T-helper 1 cell treated with Interleukin-12 subunit alpha and Interleukin-12 subunit beta and Interleukin-4 antibody, amounts not matched to agents 30 μg/mL and 1 μg/mL, for 36 hours (primary cell): Measurements from ENCODE around the gene MB21D2.

ENCODE experiments used
- H3K27ac Mint-ChIP-seq: one replicate; pipeline ENCODE4 v1.8.0; 2021; ENCODE audit warnings: mild to moderate bottlenecking, mixed read lengths
- H3K27me3 Mint-ChIP-seq: one replicate; pipeline ENCODE4 v1.8.0; 2021; ENCODE audit warnings: low read depth, mixed read lengths
- H3K36me3 Mint-ChIP-seq: one replicate; pipeline ENCODE4 v1.8.0; 2021; ENCODE audit warnings: low read depth, mixed read lengths
- H3K4me1 Mint-ChIP-seq: one replicate; pipeline ENCODE4 v1.8.0; 2021; ENCODE audit warnings: low read depth, mixed read lengths
- H3K4me3 Mint-ChIP-seq: one replicate; pipeline ENCODE4 v1.8.0; 2021; ENCODE audit warnings: mild to moderate bottlenecking, moderate library complexity, mixed read lengths
- H3K9me3 Mint-ChIP-seq: one replicate; pipeline ENCODE4 v1.8.0; 2021; ENCODE audit warnings: mixed read lengths

MB21D2 gene

DNA sequence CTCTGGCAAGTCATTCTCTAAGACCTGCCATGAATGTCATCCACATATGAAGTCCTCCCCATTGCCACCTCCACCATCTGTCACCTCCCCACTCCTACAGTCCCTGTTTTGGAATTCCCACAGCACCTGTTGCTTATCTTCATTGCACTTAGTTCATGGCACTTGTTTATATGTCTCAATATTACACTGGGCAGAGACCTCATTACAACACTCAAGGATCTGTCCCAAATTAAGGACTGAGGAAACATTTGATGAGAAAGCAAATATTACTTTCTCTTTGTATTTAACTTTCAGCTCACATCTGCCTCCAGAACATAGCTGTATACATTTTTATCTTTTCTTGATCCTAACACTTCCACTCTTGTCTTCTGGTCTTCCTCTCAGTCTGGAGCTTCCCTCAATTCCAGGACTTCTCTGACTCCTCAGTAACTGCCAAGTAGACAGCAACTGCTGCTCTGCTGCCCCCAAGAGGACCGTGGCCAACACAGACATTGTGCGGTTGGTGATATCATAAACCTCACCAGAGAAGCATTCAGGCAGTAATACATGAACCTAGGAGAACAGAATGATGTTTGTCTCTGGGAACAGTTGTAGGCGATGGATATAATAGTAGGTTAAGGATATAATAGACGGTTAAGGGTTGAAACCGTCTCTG is 145.3 kb downstream of the MB21D2 start:
- Mint-ChIP-seq H3K27me3 (peaks cover 14% of the 10 kb centered on the region), H3K27ac (no peak overlapping the region), H3K36me3 (no peaks in the 10 kb centered on the region), H3K4me1 (no peaks in the 10 kb centered on the region), H3K9me3 (peaks cover 23% of the 10 kb centered on the region), H3K4me3 (no peak overlapping the region)

DNA sequence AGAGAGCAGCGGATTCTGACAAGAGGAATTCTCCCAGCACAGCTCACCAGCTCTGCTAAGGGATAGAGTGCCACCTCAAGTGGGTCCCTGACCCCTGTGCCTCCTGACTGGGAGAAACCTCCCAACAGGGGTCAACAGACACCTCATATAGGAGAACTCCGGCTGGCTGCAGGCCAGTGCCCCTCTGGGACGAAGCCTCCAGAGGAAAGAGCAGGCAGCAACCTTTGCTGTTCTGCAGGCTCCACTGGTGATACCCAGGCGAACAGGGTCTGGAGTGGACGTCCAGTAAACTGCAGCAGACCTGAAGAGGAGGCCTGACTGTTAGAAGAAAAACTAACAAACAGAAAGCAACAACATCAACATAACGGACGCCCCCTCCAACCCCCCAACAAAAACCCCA is 159.0 kb downstream of the MB21D2 start:
- Mint-ChIP-seq H3K27ac (no peak overlapping the region), H3K4me3 (no peak overlapping the region), H3K9me3 (no peaks in the 10 kb centered on the region), H3K27me3 (no peaks in the 10 kb centered on the region), H3K4me1 (no peaks in the 10 kb centered on the region), H3K36me3 (no peaks in the 10 kb centered on the region)

DNA sequence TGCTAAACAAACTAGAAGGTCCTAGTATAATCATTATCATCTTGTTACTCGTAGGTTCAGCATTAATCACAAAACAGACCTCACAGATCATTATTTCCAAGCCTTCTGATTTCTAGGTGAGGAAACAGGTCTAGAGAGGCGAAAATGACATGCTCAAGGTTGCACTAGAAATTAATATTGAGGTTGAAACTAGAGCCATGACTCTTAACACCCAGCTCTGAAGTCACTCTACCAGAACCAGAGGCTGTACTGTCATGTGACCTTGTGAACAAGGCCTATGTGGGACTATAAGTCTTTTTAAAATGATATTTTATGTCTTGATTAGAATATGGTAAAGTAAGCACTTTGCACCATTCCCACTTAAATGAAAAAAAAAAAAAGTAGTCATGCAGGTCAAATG is 166.5 kb downstream of the MB21D2 start:
- H3K27me3 Mint-ChIP-seq = no peaks in the 10 kb centered on the region
- no peak overlapping the region for H3K27ac Mint-ChIP-seq
- H3K4me3 Mint-ChIP-seq = no peak overlapping the region
- H3K4me1 Mint-ChIP-seq = no peaks in the 10 kb centered on the region
- no peaks in the 10 kb centered on the region for H3K36me3 Mint-ChIP-seq
- H3K9me3 Mint-ChIP-seq = no peaks in the 10 kb centered on the region

DNA sequence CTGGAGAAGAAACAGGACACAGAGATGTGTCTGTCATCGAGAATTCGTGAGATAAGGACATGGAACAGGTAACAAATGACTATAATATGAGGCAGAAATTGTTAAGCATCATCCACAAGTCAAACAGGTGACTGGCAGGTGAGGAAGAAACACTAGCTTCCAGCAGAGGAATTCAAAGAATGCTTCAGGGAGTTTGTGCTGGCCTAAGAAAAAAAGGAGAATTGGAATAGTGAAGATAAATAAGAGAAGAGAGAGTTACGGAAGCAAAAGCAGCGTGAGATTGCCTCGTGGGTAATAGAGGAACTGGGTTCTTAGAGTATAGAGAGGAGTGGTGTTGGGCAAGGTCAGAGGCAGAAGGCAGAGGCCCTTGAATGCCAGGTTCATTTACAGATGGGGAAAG is 167.5 kb downstream of the MB21D2 start:
- H3K4me3 Mint-ChIP-seq = no peak overlapping the region
- no peaks in the 10 kb centered on the region for H3K9me3 Mint-ChIP-seq
- no peaks in the 10 kb centered on the region for H3K27me3 Mint-ChIP-seq
- H3K4me1 Mint-ChIP-seq = no peaks in the 10 kb centered on the region
- H3K27ac Mint-ChIP-seq = no peak overlapping the region
- no peaks in the 10 kb centered on the region for H3K36me3 Mint-ChIP-seq

DNA sequence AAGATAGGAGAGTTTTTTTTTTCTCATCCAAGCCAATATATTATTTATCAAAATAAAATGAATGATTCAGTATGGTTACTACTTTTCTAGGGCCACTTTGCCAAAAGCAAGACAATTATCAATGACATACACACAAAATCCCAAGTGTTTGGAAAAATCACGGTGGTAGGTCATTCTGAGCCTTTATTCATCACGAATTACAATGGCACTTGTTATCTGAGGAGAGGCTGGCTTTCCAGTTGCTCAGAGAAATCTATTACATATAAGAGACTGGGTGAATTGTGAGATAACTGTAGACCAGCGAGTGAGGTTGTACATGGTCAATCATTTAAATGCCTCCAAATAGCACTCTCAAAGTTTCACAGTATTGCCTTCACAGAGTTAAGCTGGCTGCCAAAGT is 169.9 kb downstream of the MB21D2 start:
- Mint-ChIP-seq H3K27ac (no peak overlapping the region), H3K36me3 (no peaks in the 10 kb centered on the region), H3K27me3 (no peaks in the 10 kb centered on the region), H3K4me1 (no peaks in the 10 kb centered on the region), H3K4me3 (no peak overlapping the region), H3K9me3 (no peaks in the 10 kb centered on the region)

DNA sequence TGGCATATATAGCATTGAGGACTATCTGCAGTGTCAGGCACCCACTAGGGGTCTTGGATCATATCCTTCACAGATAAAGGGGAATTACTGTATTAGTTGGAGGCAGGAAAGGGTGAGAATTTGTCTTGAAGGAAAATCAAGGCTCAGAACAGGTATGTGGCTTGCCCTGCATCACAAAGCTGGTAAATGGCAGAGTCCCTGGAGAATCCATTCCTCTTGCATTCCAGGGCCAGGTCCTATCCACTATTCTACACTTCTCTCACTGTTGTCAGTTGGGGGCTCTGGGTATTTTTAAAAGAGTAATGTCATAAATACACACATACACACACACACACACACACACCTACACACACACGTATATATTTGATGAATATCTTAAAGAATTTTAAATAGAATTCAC is 170.5 kb downstream of the MB21D2 start:
- Mint-ChIP-seq H3K4me3 (no peak overlapping the region), H3K27me3 (no peaks in the 10 kb centered on the region), H3K4me1 (no peaks in the 10 kb centered on the region), H3K9me3 (no peaks in the 10 kb centered on the region), H3K36me3 (no peaks in the 10 kb centered on the region), H3K27ac (no peak overlapping the region)
